Lower lobe of right lung (tissue), 2 donors: Measurements from ENCODE around the gene TM2D3. TPM values are rescaled to one million over a fixed set of nuclear protein-coding genes. Genes with fewer than 3 reads are reported as not detected.

Source experiments
- ATAC-seq, 2 donors: fragments of 200-7000 bp; cut with Tn5 transposase; one replicate each; pipeline ENCODE4 v1.9.1; 2020 to 2022; ENCODE audit warnings: mild to moderate bottlenecking in 2 of 2, moderate library complexity in 2 of 2
- DNase-seq: peaks from one replicate; pipeline ENCODE4 v3.0.0-alpha.2; 2020
- H3K27ac ChIP-seq: fragments of 200-600 bp; one replicate; pipeline ENCODE4 v1.8.0; 2022
- H3K27me3 ChIP-seq: fragments of 200-600 bp; one replicate; pipeline ENCODE4 v1.8.0; 2022; ENCODE audit warnings: low read depth
- H3K36me3 ChIP-seq: fragments of 200-600 bp; one replicate; pipeline ENCODE4 v1.8.0; 2022; ENCODE audit warnings: mild to moderate bottlenecking
- H3K4me1 ChIP-seq: fragments of 200-600 bp; one replicate; pipeline ENCODE4 v1.8.0; 2022
- H3K4me3 ChIP-seq: fragments of 200-600 bp; one replicate; pipeline ENCODE4 v1.8.0; 2022; ENCODE audit warnings: mild to moderate bottlenecking
- H3K9me3 ChIP-seq: fragments of 200-600 bp; one replicate; pipeline ENCODE4 v1.8.0; 2022
- intact Hi-C: fragments of 100-400 bp; cut with DNase I; formaldehyde crosslinking; loops from one replicate; pipeline ENCODE4 v1.11.0; 2022
- total RNA-seq: library from RNA; stranded (reverse); fragmentation: NEBNext Ultra II Directional; extraction: Animal tissue kit (Norgen Biotek cat#: 25700); gene quantifications from one replicate; pipeline ENCODE4 v1.2.1, GENCODE V29; 2021
- TF ChIP-seq, protein P1 (sequence below): fragments of 200-600 bp; IDR thresholded peaks from one replicate; pipeline ENCODE4 v1.8.0; 2022; ENCODE audit warnings: antibody characterized with exemption, mild to moderate bottlenecking
- donor health status: DM: no; HTN: yes; CAD: no; lungs with severe emphysema.

TM2D3 gene
- total RNA-seq, 1 donor from 2014 or later, result 49.2 TPM

DNA sequence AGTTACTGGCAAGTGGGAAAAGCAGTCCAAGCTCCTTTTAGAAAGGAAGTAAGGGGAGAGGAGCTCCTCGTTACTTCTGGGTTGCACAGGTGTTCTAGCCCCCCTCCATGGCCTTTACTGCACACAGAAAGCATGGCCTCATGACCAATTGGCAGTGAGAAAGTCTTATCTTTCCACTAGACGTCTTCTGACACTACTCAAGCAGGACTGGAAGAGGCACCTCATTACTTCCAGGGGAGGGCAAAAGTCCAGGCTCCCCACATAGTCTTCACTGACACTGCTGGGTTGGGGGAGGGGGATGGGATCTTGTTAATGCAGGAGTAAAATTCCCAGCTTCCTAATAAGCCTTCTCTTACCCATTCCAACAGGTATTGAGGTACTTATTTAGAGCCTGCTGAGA lies 27.6 kb upstream of the TM2D3 start:
- H3K4me1 ChIP-seq, result no peaks in the 10 kb centered on the region
- no peaks in the 10 kb centered on the region for H3K27me3 ChIP-seq
- no peaks in the 10 kb centered on the region for H3K9me3 ChIP-seq
- no peak overlapping the region for H3K27ac ChIP-seq
- TF ChIP-seq, protein P1, sequence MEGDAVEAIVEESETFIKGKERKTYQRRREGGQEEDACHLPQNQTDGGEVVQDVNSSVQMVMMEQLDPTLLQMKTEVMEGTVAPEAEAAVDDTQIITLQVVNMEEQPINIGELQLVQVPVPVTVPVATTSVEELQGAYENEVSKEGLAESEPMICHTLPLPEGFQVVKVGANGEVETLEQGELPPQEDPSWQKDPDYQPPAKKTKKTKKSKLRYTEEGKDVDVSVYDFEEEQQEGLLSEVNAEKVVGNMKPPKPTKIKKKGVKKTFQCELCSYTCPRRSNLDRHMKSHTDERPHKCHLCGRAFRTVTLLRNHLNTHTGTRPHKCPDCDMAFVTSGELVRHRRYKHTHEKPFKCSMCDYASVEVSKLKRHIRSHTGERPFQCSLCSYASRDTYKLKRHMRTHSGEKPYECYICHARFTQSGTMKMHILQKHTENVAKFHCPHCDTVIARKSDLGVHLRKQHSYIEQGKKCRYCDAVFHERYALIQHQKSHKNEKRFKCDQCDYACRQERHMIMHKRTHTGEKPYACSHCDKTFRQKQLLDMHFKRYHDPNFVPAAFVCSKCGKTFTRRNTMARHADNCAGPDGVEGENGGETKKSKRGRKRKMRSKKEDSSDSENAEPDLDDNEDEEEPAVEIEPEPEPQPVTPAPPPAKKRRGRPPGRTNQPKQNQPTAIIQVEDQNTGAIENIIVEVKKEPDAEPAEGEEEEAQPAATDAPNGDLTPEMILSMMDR, result no peak
- ATAC-seq (no peak), DNase-seq (no peak)
- intact Hi-C loops, result no loop called here
- peaks cover 60% of the 10 kb centered on the region for H3K36me3 ChIP-seq
- H3K4me3 ChIP-seq, result no peak overlapping the region

DNA sequence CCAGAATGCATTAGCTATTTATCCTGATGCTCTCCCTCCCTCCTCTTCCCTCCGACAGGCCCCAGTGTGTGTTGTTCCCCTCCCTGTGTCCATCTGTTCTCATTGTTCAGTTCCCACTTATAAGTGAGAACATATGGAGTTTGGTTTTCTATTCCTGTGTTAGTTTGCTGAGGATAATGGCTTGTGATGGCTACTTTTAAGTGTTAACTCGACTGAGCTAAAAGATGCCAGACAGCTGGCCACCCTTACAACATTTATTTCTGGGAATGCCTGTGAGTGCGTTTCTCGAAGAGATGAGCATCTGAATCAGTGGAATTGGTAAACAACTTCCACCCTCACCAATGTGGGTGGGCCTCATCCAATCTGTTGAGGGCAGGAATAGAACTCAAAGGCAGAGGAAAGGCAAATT lies 24.7 kb upstream of the TM2D3 start:
- TF ChIP-seq, protein P1, result no peak
- ATAC-seq (no peak), DNase-seq (no peak)
- H3K9me3 ChIP-seq, result no peaks in the 10 kb centered on the region
- H3K27ac ChIP-seq, result no peak overlapping the region
- intact Hi-C loops, result no loop called here
- H3K4me3 ChIP-seq, result no peak overlapping the region
- H3K4me1 ChIP-seq, result no peaks in the 10 kb centered on the region
- peaks cover 63% of the 10 kb centered on the region for H3K36me3 ChIP-seq
- H3K27me3 ChIP-seq, result no peaks in the 10 kb centered on the region

DNA sequence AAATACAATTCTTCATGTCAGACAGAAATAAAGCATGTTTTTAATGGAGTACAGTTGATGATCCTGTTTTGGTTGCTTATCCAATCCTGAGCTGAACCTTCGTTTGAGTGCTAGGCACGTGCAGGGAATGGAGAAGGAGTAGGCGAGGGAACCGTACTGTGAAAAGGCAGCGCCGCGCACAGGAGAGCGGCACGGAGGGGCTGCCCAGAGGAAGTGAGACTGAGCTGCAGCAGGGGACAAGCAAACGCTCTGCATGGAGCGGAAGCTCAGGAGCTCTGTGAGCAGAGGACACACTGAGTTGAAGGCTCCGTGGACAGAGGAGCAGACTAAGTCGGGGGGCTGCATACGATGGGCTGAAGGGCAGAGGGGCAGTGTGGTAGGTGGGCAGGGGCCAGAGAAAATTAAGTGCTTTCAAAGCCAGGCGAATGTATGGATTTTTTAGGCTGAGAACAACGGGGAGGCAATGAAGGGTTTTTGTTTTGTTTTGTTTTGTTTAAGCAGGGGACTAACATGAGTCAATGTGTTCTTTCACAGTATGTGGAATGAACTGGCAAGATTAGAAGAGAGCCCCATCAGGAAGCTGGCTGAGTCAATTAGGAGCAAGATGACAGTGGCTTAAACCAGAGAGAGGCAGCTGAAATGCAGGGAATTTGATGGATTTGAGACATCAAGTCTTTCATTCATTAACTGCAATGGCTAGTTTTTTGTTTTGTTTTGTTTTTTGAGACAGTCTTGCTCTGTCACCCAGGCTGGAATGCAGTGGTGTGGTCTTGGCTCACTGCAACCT lies 23.8 kb upstream of the TM2D3 start:
- ATAC-seq (peak in 1 of 2 donors; percentile 25), DNase-seq (no peak)
- Histone ChIP-seq H3K9me3 (no peaks in the 10 kb centered on the region), H3K36me3 (peaks cover 64% of the 10 kb centered on the region), H3K4me3 (no peak overlapping the region), H3K4me1 (no peaks in the 10 kb centered on the region), H3K27me3 (no peaks in the 10 kb centered on the region), H3K27ac (no peak overlapping the region)
- TF ChIP-seq, protein P1, result no peak
- intact Hi-C loops, result no loop called here

DNA sequence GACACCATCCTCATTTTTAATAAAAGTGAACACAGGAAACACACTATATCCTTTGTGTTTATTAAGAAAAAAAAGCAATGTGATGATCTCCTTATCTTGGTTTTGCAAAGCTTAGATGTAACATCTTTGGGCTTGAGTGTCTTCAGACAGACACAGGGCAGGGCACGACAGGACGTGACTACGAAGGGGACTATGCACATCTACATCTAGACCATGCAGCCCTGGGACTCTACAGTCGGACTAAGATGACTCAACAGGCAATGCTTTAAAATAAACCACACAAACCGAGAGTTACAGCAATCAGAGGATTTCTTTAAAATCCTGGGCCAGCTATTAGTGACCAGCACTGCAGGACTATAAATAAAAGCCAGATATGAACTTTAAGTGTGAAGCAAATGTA lies 22.8 kb upstream of the TM2D3 start:
- peaks cover 67% of the 10 kb centered on the region for H3K36me3 ChIP-seq
- no peaks in the 10 kb centered on the region for H3K4me1 ChIP-seq
- H3K27me3 ChIP-seq, result no peaks in the 10 kb centered on the region
- H3K9me3 ChIP-seq, result no peaks in the 10 kb centered on the region
- DNase-seq (no peak), ATAC-seq (no peak)
- intact Hi-C loops, result no loop called here
- no peak overlapping the region for H3K4me3 ChIP-seq
- H3K27ac ChIP-seq, result no peak overlapping the region
- TF ChIP-seq, protein P1, result no peak

DNA sequence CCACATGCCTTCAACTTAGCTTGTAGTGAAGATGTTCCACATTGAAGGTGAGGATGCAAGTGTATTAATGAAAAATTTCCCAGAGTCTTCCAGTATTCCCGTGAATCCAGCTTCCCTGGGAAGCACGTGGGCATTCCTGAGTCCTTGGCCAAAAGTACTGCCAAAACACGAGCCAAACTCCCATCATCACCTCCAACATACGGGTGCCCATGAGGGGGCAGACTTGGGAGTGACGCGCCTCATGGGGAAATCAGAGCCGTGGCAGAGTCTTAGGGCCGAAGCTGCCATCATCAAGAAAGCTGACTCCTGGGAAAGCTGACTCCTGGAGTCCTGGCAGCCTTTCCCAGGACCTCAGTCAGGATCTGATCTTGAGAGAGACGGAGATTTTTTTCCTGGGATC lies 20.1 kb upstream of the TM2D3 start:
- DNase-seq (no peak), ATAC-seq (no peak)
- intact Hi-C loops, result no loop called here
- no peaks in the 10 kb centered on the region for H3K4me1 ChIP-seq
- H3K27me3 ChIP-seq, result no peaks in the 10 kb centered on the region
- TF ChIP-seq, protein P1, result no peak
- H3K36me3 ChIP-seq, result peaks cover 67% of the 10 kb centered on the region
- H3K4me3 ChIP-seq, result no peak overlapping the region
- H3K27ac ChIP-seq, result no peak overlapping the region
- H3K9me3 ChIP-seq, result no peaks in the 10 kb centered on the region
